Measurements from ENCODE around the gene DIAPH1. TPM values are rescaled to one million over a fixed set of nuclear protein-coding genes. Genes with fewer than 3 reads are reported as not detected.
A peak's percentile ranks its signal among the peaks of the same experiment; 100 is the strongest.

The DIAPH1 gene
- total RNA-seq, 2 donors from 2014 or later, result 34.8 to 57.7 TPM

- Histone ChIP-seq H3K9me3 (no peaks in the 10 kb centered on the region), H3K27me3 (replicated peaks; ENCODE audit: insufficient read depth) (no peaks in the 10 kb centered on the region), H3K27ac (peak overlapping the region; percentile 88), H3K4me3 (peak overlapping the region; percentile 46 to 50), H3K36me3 (no peaks in the 10 kb centered on the region), H3K4me1 (replicated peaks) (peaks cover 2% of the 10 kb centered on the region)
- intact Hi-C loops (cut with DNase I), result loop anchor here (2.0 to 5.0 kb wide), 2 partner anchors 36 to 82 kb away; no protein-coding TSS in a partner anchor
- TF ChIP-seq POLR2A (IDR thresholded peaks at IDR 0.05) (peak; percentile 21), POLR2AphosphoS5 (IDR thresholded peaks at IDR 0.05) (peak; percentile 34)
- TF ChIP-seq, protein P1, sequence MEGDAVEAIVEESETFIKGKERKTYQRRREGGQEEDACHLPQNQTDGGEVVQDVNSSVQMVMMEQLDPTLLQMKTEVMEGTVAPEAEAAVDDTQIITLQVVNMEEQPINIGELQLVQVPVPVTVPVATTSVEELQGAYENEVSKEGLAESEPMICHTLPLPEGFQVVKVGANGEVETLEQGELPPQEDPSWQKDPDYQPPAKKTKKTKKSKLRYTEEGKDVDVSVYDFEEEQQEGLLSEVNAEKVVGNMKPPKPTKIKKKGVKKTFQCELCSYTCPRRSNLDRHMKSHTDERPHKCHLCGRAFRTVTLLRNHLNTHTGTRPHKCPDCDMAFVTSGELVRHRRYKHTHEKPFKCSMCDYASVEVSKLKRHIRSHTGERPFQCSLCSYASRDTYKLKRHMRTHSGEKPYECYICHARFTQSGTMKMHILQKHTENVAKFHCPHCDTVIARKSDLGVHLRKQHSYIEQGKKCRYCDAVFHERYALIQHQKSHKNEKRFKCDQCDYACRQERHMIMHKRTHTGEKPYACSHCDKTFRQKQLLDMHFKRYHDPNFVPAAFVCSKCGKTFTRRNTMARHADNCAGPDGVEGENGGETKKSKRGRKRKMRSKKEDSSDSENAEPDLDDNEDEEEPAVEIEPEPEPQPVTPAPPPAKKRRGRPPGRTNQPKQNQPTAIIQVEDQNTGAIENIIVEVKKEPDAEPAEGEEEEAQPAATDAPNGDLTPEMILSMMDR (IDR thresholded peaks at IDR 0.05), result no peak
- WGBS, result under 1% methylated on average over 52 of the region's 58 CpGs
- peak; percentile 68 for DNase-seq (ENCODE audit: low spot score)
Measured at GRCh38 chr5:141476132-141476911, 142.5 kb downstream of the DIAPH1 start.

- TF ChIP-seq, protein P1 (IDR thresholded peaks at IDR 0.05), result peak in 3 of 4 experiments; percentile 46 to 62 (median 59)
- TF ChIP-seq POLR2AphosphoS5 (IDR thresholded peaks at IDR 0.05) (peak; percentile 90), POLR2A (IDR thresholded peaks at IDR 0.05) (peak; percentile 56)
- H3K4me3 ChIP-seq, result peak within 1 kb of the TSS; percentile 46 to 50
- intact Hi-C loops (cut with DNase I), result loop anchor here (1.0 to 5.0 kb wide), 3 partner anchors 37 to 83 kb away; no protein-coding TSS in a partner anchor
- DNase-seq (ENCODE audit: low spot score), result peak; percentile 94
- H3K27me3 ChIP-seq (replicated peaks; ENCODE audit: insufficient read depth), result no peaks in the 10 kb centered on the region
- no peaks in the 10 kb centered on the region for H3K9me3 ChIP-seq
- peaks cover 2% of the 10 kb centered on the region for H3K4me1 ChIP-seq (replicated peaks)
- peak within 1 kb of the TSS; percentile 88 for H3K27ac ChIP-seq
- no peaks in the 10 kb centered on the region for H3K36me3 ChIP-seq
- WGBS, result under 1% methylated on average over 28 of the region's 28 CpGs
Measured at GRCh38 chr5:141475625-141476131, 143.1 kb downstream of the DIAPH1 start, which contains the start of gene PCDHGC3. PCDHGC3 (plus strand) TSS chr5:141475966; CDS start chr5:141476117, 151 bp downstream.

- H3K27me3 ChIP-seq (replicated peaks; ENCODE audit: insufficient read depth), result no peaks in the 10 kb centered on the region
- no peaks in the 10 kb centered on the region for H3K4me1 ChIP-seq (replicated peaks)
- no peak overlapping the region for H3K4me3 ChIP-seq
- no peak overlapping the region for H3K27ac ChIP-seq
- no peak for DNase-seq (ENCODE audit: low spot score)
- H3K9me3 ChIP-seq, result no peaks in the 10 kb centered on the region
- WGBS, result 90% methylated on average over 3 of the region's 3 CpGs
- TF ChIP-seq, protein P1 (IDR thresholded peaks at IDR 0.05), result no peak
- no peak for TF ChIP-seq POLR2AphosphoS5 (IDR thresholded peaks at IDR 0.05)
- intact Hi-C loops (cut with DNase I), result no loop called here
- no peaks in the 10 kb centered on the region for H3K36me3 ChIP-seq
Measured at GRCh38 chr5:141465351-141465750, 153.4 kb downstream of the DIAPH1 start.

Small RNAs within 50 kb of the gene (small RNA-seq; reads per million reads assigned to genes)
- 0 reads per million in 2 donors for gene RPS27AP10

Other genes with a start within 250 kb of the DIAPH1 start
- 1 to 10 TPM; 3.1 to 7.7 TPM for gene PCDHGB3, start 248.8 kb downstream of the DIAPH1 start, total RNA-seq
- 1 to 10 TPM; 2.0 to 8.4 TPM for gene PCDHGA6, start 245.1 kb downstream of the DIAPH1 start, total RNA-seq
- gene PCDHGA7, start 236.3 kb downstream of the DIAPH1 start, total RNA-seq, result 1 to 10 TPM; 4.1 to 8.2 TPM
- 1 to 10 TPM; 6.7 to 9.9 TPM for gene PCDHGB4, start 231.3 kb downstream of the DIAPH1 start, total RNA-seq
- gene PCDHGA8, start 226.4 kb downstream of the DIAPH1 start, total RNA-seq, result 1 to 10 TPM; 1.1 to 4.2 TPM
- 10 to 100 TPM in 1 of 2 donors, 1 to 10 TPM in 1; 7.9 to 24.5 TPM for gene PCDHGB5, start 221.1 kb downstream of the DIAPH1 start, total RNA-seq
- 1 to 10 TPM; 3.9 to 7.7 TPM for gene PCDHGA9, start 216.2 kb downstream of the DIAPH1 start, total RNA-seq
- gene PCDHGB6, start 211.0 kb downstream of the DIAPH1 start, total RNA-seq, result 10 to 100 TPM in 1 of 2 donors, 1 to 10 TPM in 1; 5.2 to 11.0 TPM
- 10 to 100 TPM in 1 of 2 donors, 1 to 10 TPM in 1; 6.7 to 11.1 TPM for gene PCDHGA10, start 206.0 kb downstream of the DIAPH1 start, total RNA-seq
- 10 to 100 TPM in 1 of 2 donors, 1 to 10 TPM in 1; 7.0 to 14.6 TPM for gene PCDHGB7, start 201.3 kb downstream of the DIAPH1 start, total RNA-seq
- 1 to 10 TPM; 2.9 to 3.4 TPM for gene PCDHGA11, start 197.9 kb downstream of the DIAPH1 start, total RNA-seq
- gene PCDHGA12, start 188.5 kb downstream of the DIAPH1 start, total RNA-seq, result 1 to 10 TPM; 3.8 to 6.8 TPM
- gene PCDHGC3, start 143.0 kb downstream of the DIAPH1 start, total RNA-seq, result 10 to 100 TPM; 27.6 to 55.3 TPM
- gene PCDHGC4, start 134.0 kb downstream of the DIAPH1 start, total RNA-seq, result 1 to 10 TPM; 3.8 to 4.1 TPM
- 1 to 10 TPM in 1 of 2 donors, under 1 TPM in 1; 0.96 to 2.7 TPM for gene PCDHGC5, start 129.9 kb downstream of the DIAPH1 start, total RNA-seq
- 10 to 100 TPM; 54.9 to 74.6 TPM for gene HDAC3, start 17.8 kb upstream of the DIAPH1 start, total RNA-seq
- gene RELL2, start 18.0 kb upstream of the DIAPH1 start, total RNA-seq, result 1 to 10 TPM; 3.9 to 7.2 TPM
- gene FCHSD1, start 32.4 kb upstream of the DIAPH1 start, total RNA-seq, result 10 to 100 TPM; 24.9 to 30.2 TPM
- 1 to 10 TPM; 4.0 to 8.4 TPM for gene ARAP3, start 63.2 kb upstream of the DIAPH1 start, total RNA-seq

Measured in prostate gland (tissue), 2 donors.